OCI-M1 (cell line): ENCODE measurements around the gene RPS16.

ENCODE experiments used
- DNase-seq: peaks from one replicate; lab custom pipeline; 2025; lab: John Stamatoyannopoulos, UW

RPS16 gene

GRCh38 chr19:39422020-39422419 is 13.7 kb downstream of the RPS16 start:
- DNase-seq: no peak

- DNase-seq: no peak
These were observed 15.0 kb downstream of the RPS16 start for GRCh38 chr19:39420769-39421168.

GRCh38 chr19:39419003-39419402 is 16.7 kb downstream of the RPS16 start:
- no peak for DNase-seq

DNA sequence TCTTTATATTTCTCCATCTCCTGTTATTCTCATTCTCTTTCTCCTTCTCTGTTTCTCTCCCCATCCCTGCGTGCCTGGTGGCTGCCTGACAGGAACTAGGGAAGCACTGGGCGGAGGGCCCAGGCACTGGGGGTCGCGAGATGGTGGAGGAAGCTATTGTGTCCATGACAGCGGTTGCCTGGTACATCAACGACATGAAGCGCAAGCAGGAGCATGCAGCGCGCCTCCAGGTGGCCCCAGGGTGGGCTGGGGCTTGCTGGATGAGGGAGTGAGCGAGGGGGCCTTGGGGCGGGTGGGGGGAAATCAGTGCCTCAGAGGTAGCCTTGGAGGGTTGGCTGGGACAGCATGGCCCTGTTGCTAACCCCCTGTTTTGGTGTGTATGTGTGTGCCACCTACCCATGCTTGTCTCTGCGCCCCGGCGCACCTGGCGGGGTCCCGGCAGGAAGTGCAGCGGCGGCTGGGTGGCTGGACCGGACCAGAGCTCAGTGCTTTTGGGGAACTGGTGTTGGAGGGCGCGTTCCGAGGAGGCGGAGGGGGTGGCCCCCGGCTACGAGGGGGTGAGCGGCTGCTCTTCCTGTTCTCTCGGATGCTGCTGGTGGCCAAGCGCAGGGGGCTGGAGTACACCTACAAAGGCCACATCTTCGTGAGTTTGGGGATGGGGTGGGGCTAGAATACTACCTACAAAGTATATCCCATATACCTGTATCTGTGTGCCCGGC is 18.1 kb downstream of the RPS16 start:
- no peak for DNase-seq

GRCh38 chr19:39416152-39417120 is 19.3 kb downstream of the RPS16 start:
- no peak for DNase-seq

DNA sequence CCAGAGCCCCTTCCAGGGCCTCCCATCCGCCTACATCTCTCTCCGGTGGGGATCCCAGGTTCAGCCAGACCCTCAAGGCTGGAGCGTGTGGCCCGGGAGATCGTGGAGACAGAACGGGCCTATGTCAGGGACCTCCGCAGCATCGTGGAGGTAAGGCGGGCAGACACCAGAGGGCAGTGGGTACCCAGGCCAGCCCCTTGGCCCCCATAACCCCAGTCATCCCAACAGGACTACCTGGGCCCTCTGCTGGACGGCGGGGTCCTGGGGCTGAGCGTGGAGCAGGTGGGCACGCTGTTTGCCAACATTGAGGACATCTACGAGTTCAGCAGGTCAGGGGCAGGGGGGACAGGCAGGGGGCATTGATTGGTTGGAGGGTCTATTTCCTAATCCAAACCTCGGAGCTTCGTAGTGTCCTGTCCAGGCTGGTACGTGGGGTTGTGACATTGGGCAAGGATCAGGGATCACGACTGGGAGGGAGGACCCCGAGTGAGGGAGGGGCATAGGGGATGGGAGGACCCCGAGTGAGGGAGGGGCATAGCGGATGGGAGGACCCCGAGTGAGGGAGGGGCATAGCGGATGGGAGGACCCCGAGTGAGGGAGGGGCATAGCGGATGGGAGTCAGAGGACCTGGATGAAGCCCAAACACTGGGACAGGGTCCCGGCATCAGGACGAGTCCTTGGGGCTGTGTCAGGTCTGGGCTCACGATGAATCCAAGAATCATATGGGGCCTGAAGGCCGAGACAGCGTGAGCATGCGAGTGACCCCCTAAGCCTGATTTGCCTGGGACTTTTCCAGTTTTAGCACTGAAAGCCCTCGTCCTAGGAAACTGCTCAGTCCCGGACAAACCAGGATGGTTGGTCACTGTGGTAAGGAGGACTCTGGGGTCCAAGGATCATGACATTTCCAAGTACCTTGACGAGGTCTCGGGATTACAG is 20.4 kb downstream of the RPS16 start:
- DNase-seq: no peak

GRCh38 chr19:39413911-39414608 is 21.7 kb downstream of the RPS16 start:
- DNase-seq: peak; percentile 15

DNA sequence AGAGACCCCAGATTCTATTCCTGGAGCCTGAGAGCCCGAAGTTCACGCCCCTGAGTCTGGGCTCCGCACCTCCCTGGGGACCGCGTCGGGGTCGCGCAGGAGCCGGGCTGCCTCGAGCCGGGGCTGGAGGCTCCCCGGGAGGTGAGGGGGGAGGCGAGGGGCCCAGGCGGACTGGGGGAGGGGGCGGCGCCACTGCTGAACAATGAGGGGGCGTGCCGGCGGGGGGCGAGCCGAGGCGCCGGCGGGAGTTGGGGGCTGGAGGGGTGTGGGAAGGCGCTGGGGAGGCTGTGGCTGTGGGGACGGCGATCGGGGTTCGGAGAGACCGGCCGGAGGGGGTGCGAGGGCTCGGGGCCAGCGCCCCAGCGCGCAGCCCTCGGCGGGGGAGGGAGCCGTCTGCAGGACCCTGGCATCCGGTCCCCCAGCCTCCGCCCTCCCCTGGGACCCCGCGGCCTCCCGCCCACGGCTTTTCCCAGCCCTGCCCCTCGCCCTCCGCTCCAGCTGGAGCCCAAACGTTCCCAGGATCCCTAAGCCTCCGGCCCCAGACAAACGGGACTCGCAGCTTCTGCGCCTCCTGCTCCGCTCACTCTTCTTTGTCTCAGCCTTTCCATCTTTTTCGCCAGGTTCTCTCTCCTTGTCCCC is 22.4 kb downstream of the RPS16 start:
- DNase-seq: no peak

DNA sequence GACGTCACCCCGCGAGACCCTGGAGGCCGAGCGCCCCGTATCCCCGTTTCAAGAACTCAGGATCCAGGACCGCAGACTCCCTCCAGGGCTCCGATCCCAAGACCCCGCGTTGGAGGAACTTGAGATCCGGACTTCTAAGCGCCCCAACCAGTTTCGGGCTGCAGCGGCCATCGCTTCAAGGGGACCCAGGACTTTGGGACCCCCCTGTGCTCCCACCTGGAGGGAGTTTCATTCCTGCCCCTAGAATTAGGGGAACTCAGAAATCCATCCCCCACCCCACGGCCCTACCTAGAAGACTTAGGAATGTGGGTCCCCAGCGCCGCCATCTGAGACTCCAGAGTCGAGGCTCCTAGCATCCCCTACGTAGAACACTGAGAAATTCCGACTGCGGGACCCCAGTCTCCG is 22.9 kb downstream of the RPS16 start:
- DNase-seq: no peak

DNA sequence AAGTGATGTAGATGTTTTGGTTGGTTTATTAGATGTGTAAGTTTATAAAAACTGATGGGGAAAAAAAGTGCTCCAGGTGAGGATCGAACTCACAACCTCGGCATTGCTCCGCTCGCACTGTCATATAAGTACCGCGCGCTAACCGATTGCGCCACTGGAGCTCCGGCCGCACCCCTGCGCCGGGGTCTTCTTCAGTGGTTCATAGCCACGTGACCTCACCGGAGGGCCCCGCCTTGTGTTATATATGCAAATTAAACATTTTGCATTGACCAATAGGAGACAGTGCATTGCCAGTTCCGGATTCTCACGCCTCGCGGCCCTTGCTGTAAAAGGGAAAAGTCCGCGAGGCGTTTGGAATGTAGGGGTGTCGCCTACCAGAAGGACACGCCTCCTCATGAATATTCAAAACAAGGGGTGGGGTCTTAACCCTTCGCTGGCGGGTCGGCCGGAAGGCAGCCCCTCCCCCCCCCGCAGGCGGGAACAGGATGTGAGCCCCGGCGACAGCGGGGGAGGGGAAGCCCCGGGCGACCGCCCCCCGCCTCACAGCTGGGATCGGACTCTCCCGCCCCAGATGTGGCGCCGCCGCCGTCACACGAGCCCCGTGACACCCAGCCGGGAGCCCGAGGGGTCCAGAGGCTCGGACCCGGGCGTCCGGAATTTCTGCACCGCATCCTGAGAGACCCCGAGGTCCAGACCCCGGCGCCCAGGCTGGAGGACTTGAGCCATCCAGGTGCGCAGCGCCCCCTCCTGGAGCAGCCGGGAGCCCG is 23.5 kb downstream of the RPS16 start, which contains the start of gene PLEKHG2:
Gene PLEKHG2, plus strand, starts transcription at position 570 of the 767 bp plus-strand sequence. CDS start 1,418 bp downstream, outside the sequence.
- peak; percentile 100 for DNase-seq

GRCh38 chr19:39411832-39412099 is 24.0 kb downstream of the RPS16 start:
- DNase-seq: peak; percentile 99

DNA sequence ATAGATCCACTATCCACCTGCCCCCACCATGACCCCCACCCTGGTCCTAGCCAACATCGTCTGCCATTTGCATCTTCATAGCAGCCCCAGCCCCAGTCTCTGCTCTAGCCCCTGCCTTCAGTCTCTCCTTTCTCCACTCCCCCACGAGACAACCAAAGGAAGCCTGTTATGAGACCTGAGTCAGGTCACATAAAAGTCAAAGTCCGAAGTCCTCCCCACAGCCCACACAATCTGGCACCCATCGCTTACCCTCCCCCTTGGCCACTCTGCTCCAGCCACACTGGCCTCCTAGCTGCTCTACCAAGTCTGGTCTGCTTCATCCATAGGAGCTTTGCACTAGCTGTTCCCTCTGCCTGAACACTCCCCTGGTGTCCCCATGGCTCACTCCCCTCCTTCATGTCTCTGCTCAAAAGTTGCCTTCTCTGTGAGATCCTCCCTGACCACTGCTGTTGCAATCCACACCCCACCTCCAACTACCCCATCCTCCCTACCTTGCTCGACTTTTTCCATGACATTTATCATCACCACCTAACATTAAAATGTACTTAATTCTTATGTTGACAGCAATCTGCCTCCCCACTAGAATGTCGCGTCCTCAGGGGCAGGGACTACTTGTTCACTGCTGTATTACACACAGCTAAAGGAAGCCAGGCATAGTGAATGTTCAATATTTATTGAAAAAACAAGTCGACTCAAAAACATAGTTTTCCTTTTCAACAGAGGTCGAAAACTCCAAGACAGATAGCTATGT is 24.5 kb downstream of the RPS16 start:
- DNase-seq: peak; percentile 80

DNA sequence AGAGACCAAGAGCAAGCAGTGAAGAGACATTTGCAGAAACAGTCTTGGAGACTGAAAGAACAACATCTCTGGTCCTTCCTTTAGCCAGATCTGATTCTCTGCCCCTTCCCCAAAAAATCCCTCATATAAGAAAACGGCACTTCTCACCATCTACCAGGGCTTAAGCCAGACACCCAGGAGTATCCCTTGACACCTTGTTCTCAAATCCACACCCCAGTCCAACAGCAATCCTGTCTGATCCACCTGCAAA is 25.0 kb downstream of the RPS16 start:
- no peak for DNase-seq

- DNase-seq: peak; percentile 83
These were observed 25.5 kb downstream of the RPS16 start for GRCh38 chr19:39410017-39410830.

DNA sequence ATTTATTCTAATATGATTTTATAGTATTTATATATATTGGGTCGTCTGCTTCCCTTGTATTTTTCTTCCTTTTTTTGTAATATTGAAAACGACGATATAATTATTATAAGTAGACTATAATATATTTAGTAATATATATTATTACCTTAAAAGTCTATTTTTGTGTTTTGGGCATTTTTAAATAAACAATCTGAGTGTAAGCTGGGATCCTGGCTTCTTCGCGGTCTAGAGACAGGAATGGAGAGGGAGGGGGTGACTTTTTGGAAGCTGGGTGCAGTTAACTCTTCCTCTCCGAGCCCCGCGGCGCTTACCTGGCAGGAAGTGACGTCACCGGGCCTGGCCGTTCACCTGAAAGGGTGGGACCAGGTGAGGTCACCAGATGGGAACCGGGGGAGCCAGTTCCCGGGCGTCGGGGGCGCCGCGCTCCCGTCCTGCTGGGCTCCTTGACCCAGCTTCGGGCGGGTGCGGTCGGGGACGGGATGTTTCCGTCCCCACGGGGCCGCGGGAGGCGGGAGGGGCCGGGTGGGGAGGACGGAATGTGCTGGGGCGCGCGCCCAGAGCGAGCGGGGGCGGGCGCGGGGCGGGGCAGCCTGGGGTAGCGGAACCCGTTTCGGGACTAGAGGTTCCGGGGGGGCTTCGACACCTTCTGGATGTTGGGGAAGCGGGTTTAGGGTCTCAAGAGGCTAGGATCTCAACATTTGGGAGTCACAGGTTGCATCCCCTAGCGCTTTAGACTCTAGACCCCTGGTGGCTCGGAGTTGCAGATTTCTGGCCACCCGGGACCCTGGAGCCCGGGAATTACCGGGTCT is 26.3 kb downstream of the RPS16 start:
- DNase-seq: peak; percentile 76

- DNase-seq: peak; percentile 46
These were observed 27.1 kb downstream of the RPS16 start for GRCh38 chr19:39408392-39409207.
